ENCODE measurements around the gene TBX4.
"Not testable (repeated sequence)": the region's sequence is repeated elsewhere in the genome, so short reads cannot be mapped to it uniquely, and the experiment has no call there.

The TBX4 gene

DNA sequence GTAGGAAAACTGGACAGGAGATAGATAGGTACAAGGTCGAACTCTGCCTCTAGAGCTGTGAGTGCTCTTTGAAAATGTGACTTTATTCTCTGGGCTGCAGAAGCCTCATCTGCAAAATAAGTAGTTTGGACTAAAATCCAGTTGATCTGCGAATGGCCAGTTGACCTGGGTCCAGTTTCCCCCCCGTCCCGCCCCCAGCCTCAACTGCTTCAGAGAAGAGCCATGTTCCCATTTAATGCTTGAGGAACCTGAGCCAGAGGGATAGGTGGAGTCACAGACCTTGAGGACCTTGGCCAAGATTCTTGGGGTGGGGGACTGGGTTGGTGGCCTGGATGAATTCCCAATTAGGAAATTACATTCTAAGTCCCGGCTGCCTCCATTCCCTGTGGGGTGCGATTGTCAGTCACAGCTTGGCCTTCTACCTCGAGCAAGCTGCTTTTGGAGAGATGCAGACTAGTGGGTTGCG is 38.5 kb upstream of the TBX4 start:
- DNase-seq, result no peak

DNA sequence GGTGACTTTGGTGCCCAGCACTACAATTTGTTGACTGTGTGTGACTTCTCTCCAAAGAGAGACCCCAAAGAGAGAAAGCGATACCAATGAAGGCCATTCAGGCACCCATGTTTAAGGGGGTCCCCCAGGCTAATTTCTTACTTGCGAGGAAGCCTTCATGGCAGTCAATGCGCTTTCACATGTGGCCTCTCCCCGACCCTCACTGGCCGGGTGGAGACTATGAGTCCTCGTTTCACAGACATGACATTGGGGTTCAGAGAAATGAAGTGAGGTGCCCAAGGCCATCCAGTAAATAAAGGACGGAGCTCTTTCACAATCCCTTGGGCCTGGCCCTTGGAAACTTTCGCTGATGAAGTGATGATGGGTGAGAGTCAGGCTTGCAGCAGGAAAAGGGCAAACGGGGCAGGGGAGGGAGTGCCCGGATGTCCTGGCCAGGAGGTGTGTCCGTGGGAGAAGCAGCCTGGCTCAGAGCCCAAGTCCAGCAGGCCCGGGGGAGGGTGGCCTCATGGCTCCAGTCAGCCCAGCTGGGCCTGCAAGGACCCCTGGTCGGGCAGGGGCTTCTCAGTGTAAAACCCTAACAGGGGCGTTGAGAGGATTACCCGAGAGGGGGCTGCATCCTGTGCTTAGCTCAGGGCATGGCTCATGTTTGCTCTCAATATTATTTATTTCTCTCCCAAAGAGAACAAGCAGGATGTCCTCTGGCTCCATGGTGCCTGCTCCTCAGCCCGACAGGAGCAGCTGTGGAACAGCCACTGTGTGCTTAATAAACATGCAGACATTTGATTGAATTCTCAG is 37.9 kb upstream of the TBX4 start:
- DNase-seq, result peak; percentile 52

DNA sequence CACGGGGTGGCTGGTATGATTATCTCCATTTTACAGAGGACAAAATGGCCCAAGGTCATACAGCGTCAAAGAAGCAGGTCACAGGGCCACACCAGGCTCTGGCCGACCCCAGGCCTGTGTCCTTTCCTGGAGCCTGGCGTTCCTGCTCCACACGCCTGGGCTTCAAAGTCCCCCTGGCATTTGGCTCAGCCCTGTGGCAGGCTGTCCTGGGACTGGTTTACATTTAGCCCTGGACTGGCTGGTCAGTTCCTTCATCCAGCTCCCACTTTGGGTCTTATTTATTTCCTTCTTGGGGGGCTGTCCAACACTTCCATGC is 37.3 kb upstream of the TBX4 start:
- DNase-seq, result no peak

DNA sequence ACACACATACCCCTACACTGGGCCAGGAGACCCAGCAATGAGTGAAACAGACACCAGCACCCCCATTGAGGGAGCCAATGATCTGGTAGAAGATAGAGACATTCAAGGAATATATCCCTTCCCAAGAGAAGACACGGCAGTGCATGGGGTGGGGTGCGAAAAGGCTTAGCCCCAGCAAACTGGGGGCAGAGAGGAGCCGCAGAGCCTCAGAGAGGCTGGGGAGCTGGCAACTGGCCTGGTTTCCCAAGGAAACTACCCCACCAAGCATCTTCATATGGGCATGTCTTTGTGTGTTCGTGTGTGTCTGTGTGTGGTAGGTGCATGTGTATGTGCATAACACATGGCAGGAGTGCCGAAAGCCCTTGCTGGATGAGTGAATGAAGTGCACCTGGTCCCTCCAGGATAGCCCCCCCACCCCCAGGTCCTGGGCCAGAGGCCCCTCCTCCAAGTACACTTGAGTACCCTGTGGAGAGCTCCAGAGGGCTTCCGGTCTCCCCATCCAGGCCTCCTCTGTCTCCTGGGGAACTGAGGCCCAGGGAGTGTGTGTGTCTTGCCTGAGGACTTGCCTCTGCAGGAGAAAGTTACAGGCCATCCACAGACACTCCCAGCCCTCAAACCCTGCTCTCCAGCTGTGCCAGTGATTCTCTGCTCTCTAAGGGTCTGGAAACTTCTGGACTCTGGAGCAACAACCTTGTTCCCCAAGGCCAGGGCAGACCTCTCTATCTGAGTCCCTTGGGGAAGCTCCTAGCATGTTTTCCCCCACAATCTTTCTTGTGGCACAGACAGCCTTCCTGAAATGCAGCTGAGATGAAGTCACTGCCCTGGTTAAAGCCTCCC is 36.6 kb upstream of the TBX4 start:
- no peak for DNase-seq

DNA sequence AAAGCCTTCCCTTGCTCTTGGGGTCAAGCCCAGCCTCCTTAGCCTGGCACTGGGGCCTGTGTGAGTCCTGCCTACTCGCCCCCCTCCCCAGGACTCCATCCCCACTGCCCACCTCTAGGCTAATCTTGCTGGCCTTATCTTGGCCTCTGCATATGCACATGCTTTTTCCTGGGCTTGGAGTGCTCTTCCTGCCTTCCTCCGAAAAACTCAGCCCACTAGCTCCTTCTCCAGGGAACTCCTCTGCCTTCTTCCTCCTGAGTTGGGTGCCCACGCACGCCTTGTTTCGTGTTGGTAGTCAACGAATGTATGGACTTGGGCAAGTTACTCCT is 36.0 kb upstream of the TBX4 start:
- DNase-seq, result no peak

DNA sequence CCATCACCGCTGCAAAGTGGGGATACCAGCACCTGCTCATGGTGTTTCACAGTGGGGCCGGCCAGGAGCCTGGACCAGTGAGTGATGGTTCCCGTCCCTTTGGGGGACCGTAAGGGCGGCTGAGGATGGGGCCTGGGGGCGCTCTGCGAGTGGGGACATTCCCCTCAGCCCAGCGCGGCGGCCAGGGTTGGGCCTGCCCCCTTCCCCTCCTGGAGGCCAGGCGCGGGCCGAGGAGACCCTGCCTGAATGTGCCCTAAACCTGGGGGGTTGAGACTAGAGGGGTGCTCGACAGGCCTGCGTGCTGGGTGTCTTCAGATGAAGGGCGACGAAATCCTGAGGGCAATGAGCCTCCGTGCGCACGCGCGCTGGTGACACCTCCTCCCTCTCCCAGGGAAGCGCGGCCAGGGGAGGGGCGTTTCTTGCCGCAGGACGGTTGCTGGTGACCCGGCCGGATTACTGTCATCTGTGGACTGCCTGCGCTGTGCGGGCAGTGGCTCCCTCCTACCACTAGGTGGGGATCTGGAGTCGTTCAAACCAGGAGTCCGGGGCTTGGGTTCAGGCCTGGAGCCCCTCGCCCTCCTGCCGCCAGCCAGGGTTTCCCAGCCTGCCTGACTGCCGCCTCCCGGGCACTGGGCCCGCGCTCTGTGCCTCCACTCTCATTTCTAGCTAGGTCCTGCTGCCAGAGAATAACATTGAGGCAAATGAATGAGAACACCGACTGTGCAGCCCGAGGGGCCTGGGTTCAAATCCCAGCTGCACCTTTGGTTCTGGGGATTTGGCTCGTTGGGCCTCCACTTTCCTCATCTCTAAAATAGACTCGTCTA is 35.5 kb upstream of the TBX4 start:
- peak; percentile 94 for DNase-seq

DNA sequence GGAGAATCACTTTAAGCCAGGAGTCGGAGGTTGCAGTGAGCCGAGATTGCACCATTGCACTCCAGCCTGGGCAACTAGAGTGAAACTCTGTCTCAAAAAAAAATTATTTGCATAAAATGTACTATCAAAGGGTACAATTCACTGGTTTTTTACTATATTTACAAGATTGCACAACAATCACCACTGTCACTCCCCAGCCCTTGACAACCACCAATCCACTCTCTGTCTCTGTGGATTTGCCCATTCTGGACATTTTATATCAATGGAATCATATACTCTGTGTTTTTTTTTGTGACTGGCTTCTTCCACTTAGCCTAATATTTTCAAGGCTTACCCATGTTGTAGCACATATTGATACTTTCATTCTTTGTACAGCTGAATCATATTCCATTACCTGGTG is 33.8 kb upstream of the TBX4 start:
- DNase-seq, result no peak

DNA sequence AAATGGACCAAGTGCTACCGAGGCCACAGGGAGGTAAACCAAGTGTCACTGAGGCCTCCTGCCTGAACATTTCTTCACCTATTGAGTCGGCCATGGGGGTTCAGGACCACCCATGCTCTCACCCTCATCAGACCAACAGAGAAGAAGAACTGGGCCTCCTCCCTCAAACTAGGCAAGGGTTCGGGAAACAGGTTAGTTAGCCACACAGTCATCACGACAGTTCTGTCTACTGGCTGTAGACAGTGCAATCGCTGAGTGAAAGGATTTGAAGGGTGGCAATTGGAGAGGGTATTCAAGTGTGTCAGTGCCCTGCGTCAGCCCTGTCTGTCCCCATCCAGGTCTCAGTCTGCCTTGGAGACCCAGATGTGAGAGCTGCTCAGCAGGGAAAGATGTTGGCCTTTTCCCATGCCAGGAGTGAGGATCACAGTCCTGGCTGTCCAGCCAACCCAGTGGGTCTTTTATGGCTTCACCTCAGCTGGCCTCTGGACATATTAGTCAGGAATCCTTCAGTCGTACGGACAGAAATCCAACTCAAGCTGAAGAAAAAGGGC is 32.7 kb upstream of the TBX4 start:
- DNase-seq, result no peak

DNA sequence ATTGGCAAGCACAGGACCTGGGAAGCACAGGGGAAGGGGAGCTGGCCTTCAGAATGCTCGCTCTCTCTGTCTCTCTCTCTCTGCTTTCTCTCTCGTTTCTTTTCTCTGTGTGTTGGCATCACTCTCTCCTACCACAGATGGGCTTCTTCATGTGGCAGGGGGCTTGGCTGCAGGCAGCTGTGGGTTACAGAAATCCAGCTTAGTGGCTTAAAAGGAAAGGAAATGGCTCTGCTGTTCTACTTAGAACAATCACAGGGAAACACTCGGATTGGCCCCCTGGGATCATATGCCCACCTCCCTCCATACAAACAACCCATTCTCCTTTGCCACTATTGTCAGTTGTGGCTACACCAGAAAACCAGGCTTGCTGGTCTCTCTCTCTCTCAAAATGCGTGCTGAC is 32.2 kb upstream of the TBX4 start:
- no peak for DNase-seq

DNA sequence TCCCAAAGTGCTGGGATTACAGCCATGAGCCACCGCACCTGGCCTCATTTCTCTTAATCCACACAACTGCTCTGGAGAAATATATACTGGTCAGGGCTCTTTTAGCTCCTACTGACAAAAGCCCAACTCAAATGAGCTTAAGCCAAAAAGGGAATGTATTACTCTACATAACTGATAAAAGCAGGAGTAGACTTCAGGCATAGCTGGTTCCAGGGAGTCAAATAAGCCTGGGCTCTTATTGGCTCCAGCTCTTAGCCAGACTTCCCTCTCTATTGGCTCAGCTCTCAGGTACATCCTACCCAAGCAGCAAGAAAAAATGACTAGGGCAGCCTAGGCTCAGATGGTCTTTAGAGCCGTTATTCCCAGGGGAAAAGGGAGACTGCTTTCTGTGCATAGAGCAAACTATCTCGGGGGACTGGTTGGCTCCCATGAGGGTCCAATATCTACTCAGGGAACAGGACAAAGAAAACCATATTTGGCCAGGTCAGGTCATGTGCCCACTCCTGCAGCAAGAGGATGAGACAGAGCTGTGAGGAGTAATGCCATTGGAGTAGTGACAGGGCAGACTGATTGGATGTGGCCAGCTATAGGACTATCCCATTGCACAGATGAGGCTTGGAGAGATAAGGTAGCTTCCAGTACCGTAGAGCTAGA is 31.4 kb upstream of the TBX4 start:
- DNase-seq, result no peak

DNA sequence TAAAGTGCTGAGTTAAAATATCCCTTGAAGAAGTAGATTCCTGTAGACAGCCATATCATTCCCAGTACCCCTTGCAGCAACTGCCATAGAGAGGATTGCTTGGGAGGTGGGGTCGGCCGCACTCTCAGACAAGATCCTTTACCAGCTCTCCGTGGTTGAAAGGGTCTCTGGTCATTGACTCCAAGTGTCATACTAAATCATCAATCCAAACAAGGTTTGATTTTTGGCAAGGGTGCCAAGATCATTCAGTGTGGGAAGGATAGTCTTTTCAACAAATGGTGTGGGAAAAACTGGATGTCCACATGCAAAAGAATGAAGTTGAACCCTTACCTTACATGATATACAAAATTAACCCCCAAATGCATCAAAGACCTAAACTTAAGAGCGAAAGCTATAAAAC is 30.8 kb upstream of the TBX4 start:
- DNase-seq, result no peak

DNA sequence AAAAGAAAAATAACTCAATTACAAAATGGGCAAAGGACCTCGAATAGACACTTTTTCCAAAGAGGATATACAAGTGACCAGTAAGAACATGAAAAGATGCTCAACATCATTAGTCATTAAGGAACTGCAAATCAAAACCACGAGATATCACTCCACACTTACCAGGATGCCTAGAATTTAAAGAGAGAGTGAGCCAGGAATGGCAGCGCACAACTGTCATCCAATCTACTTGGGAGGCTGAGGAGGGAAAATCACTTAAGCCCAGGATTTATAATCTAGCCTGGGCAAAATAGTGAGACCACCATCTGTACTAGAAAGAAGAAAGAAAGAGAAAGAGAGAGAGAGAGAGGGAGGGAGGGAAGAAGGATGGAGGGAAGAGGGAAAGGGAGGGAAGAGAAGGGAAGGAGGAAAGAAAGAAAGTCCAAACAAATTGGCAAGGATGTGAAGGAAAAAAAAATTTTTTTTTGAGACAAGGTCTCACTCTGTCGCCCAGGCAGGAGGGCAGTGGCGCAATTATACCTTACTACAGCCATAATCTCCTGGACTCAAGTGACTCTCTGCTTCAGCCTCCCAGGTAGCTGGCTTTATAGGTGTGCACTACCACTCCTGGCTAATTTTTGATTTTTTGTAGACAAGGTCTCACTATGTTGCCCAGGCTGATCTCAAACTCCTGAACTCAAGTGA is 30.0 kb upstream of the TBX4 start:
- no peak for DNase-seq

DNA sequence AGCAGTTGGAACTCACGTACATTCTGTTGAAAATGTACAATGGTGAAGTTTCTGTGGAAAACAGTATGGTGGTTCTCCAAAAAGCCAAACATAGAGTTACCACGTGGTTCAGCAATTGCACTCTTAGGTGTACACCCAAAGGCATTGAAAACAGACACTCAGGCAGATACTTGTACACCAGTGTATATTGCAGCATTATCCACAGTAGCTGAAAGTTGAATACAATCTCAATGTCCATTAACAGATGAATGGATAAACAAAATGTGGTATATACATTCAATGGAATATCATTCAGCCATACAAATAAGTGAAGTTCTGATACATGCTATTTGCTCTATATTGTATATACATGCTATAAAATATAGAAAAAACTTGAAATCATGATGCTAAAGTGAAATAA is 29.4 kb upstream of the TBX4 start:
- no peak for DNase-seq

DNA sequence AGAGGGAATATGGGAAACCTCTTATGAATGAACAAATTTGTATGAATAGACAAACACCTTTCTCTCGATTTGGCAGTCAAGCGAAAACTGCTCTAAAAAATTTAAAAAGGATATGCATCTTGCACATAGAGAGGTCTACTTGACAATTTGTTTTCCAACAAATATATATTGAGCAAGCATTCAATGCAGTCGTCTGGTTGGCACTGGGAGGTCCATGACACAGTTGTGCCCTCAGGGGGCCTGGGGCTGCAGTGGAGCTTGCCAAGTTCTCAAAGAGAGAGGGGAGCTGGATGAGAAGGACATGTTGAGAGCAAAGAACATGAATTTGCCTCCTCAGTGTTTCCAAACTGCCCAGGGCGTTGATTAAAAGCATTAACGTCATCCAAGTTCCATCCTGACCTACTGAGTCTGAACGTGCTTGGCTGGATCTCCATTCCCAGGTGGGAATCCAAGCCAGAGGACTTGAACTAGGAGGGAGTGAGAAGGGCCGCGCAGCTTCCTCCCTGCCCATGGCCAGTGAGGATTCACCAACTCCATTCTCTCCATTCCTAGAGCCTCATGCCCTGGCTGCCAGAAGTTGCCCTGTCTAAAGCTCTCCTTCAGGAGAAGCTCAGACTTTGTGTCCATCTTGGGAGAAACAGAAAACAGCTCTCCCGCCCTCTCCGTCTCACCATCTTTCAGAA is 28.1 kb upstream of the TBX4 start:
- no peak for DNase-seq

DNA sequence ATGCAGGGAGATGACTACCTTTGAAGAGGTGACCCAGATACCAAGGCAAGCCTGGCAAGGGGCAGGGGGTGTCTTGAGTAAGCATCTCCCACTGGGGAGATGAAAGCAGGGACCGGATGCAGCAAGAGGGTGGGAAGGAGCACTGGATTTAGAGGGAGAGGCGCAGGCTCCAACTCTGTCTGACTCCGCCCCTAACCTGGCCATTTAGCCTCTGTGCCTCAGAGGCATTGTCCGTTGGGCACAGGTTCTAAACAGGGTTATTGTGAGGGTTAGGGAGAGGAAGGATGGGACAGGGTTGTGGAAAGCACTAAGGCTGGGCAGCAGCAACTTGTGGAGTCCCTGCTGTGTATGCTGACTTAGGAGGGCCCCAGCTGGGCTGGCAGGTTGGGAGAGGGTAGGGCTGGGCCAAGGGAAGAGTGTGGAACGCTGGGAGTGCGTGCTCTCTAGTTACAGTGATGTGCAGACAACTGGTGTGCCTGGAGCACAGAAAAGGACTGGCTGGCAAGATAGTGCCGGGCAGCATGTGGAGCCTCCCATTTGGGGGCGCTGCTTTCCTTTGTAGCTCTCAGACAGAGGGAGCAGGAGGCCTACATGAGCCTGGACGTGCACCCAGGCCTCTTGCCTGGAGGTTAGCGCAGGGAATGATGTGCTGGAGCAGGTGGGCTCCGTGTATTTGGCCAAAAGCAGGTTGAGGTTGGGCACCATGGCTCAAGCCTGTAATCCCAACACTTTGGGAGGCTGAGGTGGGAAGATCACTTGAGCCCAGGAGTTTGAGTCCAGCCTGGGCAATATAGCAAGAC is 26.3 kb upstream of the TBX4 start:
- no peak for DNase-seq

DNA sequence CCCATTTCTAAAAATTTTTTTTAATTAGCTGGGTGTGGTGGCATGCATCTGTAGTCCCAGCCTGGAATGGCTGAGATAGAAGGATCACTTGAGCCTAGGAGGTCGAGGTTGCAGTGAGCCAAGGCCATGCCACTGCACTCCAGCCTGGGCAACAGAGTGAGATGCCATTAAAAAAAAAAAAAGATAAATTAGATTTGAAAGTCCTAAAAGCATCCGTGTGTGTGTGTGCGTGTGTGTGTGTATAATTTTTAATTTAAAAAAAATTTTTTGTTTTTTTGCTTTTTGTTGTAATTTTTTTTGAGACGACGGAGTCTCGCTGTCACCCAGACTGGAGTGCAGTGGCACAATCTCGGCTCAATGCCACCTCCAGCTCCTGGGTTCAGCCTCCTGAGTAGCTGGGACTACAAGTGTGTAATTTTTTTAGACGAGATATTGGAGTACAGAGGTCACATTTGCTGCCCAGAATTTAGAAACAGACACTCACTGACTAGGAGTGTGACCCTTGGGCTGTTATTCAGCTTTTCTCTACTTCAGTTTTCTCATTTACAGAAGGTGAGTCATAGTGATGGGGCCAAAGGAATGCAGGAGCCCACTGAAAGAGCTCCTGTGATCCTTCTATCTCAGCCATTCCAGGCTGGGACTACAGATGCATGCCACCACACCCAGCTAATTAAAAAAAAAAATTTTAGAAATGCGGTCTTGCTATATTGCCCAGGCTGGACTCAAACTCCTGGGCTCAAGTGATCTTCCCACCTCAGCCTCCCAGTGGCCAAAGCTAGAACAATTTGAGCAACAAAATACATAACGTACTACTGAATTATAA is 25.5 kb upstream of the TBX4 start:
- DNase-seq, result no peak

DNA sequence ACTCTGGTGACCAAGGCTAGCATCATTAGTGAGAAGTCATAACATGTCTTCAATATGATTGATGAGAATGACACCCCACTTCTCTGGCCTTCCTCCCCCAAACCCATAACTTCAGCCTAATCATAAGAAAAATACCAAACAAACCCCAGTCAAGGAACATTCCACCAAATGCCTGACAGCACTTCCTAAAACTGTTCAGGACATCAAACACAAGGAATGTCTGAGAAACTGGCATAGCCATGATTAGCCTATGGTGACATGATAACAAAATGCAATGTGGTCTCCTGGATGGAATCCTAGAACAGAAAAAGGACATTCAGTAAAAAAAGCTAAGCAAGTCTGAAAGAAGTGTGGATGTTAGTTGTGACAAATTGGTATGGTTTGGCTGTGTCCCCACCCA is 24.7 kb upstream of the TBX4 start:
- DNase-seq, result no peak

DNA sequence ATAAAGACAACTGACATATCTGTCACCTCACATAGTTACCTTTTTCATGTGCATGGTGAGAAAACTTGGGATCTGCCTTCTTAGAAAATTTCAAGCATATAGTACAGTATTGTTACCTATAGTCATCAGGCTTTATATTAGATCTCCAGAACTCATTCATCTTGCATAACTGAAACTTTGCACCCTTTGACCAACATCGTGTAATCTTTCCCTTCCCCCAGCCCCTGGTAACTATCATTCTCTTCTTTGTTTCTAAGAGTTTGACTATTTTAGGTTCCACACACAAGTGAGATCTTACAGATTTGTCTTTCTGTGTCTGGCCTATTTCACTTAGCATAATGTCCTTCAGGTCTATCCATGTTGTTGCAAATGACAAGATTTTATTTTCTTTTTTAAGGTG is 22.9 kb upstream of the TBX4 start:
- DNase-seq, result no peak

DNA sequence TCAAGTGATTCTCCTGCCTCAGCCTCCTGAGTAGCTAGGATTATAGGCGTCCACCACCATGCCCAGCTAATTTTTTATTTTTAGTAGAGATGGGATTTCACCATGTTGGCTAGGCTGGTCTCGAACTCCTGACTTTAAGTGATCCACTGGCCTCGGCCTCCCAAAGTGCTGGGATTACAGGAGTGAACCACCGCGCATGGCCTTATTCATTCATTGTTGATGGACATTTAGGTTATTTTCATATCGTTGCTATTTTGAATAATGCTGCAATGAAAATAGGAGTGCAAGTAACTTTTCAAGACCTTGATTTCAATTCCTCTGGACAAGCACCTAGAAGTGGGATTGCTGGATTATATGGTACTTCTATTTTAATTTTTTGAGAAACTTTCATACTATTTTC is 22.4 kb upstream of the TBX4 start:
- DNase-seq, result not testable (repeated sequence)
